Bone marrow (tissue), 2 donors: ENCODE measurements around the gene ADH1A.
"Not testable (repeated sequence)": the region's sequence is repeated elsewhere in the genome, so short reads cannot be mapped to it uniquely, and the experiment has no call there.

Experiments
- DNase-seq, 2 donors: peaks; one replicate each; lab custom pipeline; 2025; lab: John Stamatoyannopoulos, UW

ADH1A gene

DNA sequence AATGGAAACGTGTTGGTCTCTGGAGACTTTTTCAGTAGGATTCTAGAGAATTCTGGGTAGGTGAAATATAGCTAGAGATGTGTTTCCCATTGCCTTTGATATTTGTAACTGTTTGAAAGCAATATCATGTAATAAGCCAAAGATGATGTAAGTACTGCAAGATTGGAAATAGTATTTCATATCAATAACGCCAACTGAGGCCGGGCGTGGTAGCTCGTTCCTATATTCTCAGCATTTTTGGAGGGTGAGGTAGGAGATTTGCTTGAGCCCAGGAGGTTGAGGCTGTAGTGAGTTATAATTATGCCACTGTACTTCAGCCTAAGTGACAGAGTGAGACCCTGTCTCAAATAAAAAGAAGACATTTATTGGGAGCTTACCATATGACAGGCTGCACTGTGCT, 9.5 kb downstream of the ADH1A start:
- DNase-seq, result no peak

- no peak for DNase-seq
Measured at GRCh38 chr4:99276417-99276816, 14.4 kb downstream of the ADH1A start.

DNA sequence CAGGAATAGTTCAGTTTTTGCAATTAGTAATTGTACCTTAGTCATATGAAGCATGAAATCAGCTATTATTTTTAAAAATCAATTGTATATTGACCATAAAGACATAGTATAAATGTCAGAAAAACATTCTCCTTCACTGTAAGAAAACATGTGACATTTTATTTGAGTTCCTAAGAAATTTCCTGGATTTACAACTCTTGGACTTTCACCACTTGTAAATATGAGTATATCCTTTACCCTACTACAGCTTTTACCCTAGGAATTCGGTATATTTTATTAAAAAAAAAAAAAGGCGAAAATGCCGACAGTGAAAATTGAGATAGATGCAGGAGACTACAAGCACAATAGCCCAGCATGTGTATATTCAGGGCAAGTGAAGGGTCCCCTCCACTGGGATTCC, 14.9 kb downstream of the ADH1A start:
- no peak for DNase-seq

- no peak for DNase-seq
Measured at GRCh38 chr4:99275050-99275449, 15.7 kb downstream of the ADH1A start.

- DNase-seq, result no peak
Measured at GRCh38 chr4:99273704-99274103, 17.1 kb downstream of the ADH1A start.

- DNase-seq, result no peak
Measured at GRCh38 chr4:99264927-99265326, 25.9 kb downstream of the ADH1A start.

GRCh38 chr4:99252746-99253145, 38.0 kb downstream of the ADH1A start:
- no peak for DNase-seq

- DNase-seq, result no peak
Measured at GRCh38 chr4:99248714-99249113, 42.1 kb downstream of the ADH1A start.

DNA sequence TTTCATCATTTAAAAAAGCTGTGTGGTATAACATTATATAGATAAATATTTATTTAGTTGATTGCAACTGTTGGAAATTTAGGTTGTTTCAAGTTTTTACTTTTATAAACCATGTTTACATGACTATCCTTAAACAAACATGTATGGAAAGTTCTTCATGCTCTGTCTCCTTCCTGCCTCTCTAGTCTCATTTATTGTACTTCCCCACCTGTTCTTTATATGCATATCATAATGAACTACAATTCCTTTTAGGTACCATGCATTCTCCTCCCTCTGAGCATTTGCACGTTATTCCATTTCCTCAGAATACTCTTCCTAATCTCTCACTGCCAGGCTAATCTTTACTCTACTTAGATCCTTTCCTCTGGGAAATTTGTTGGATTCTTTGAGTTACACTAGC, 54.8 kb downstream of the ADH1A start:
- DNase-seq, result no peak

GRCh38 chr4:99234331-99235010, 56.3 kb downstream of the ADH1A start:
- no peak for DNase-seq

GRCh38 chr4:99233397-99233796, 57.4 kb downstream of the ADH1A start:
- not testable (repeated sequence) for DNase-seq

DNA sequence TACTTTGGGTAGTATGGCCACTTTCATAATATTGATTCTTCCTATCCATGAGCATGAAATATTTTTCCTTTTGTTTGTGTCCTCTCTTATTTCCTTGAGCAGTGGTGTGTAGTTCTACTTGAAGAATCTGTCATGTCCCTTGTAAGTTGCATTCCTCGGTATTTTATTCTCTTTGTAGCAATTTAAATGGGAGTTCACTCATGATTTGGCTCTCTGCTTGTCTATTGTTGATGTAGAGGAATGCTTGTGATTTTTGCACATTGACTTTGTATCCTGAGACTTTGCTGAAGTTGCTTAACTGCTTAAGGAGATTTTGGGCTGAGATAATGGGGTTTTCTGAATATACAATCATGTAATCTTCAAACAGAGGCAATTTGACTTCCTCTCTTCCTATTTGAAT, 62.1 kb downstream of the ADH1A start:
- DNase-seq, result not testable (repeated sequence)

DNA sequence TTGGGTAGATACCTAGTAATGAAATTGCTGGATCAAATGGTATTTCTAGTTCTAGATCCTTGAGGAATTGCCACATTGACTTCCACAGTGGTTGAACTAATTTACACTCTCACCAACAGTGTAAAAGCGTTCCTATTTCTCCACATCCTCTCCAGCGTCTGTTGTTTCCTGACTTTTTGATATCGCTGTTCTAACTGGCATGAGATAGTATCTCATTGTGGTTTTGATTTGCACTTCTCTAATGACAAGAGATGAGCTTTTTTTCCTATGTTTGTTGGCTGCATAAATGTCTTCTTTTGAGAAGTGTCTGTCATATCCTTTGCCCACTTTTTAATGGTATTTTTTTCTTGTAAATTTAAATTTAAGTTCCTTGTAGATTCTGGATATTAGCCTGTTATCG, 63.1 kb downstream of the ADH1A start:
- DNase-seq, result not testable (repeated sequence)
